ENCODE data around the gene SSBP3.

- TF ChIP-seq, protein P1, sequence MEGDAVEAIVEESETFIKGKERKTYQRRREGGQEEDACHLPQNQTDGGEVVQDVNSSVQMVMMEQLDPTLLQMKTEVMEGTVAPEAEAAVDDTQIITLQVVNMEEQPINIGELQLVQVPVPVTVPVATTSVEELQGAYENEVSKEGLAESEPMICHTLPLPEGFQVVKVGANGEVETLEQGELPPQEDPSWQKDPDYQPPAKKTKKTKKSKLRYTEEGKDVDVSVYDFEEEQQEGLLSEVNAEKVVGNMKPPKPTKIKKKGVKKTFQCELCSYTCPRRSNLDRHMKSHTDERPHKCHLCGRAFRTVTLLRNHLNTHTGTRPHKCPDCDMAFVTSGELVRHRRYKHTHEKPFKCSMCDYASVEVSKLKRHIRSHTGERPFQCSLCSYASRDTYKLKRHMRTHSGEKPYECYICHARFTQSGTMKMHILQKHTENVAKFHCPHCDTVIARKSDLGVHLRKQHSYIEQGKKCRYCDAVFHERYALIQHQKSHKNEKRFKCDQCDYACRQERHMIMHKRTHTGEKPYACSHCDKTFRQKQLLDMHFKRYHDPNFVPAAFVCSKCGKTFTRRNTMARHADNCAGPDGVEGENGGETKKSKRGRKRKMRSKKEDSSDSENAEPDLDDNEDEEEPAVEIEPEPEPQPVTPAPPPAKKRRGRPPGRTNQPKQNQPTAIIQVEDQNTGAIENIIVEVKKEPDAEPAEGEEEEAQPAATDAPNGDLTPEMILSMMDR (conservative IDR thresholded peaks at IDR 0.05; ENCODE audit: low read depth, low read length): no peak
- no peak for TF ChIP-seq EZH2 (IDR thresholded peaks at IDR 0.05; ENCODE audit: low read length, unreplicated experiment)
Measured at GRCh38 chr1:54403405-54403804, 2.8 kb downstream of the SSBP3 start.
